Vagina (tissue), 2 donors: ENCODE results near the gene KLHL6. TPM values are rescaled to one million over a fixed set of nuclear protein-coding genes. Genes with fewer than 3 reads are reported as not detected.
"Not testable (repeated sequence)": the region's sequence is repeated elsewhere in the genome, so short reads cannot be mapped to it uniquely, and the experiment has no call there.

Experiments used
- DNase-seq, 2 donors: peaks; one replicate each; pipeline ENCODE4 v3.0.0-alpha.2; 2017; ENCODE audit errors: extremely low spot score in 2 of 2
- H3K27ac ChIP-seq: fragments of 200-600 bp; sonication (generic); one replicate; pipeline ENCODE4 v1.5.1; 2019
- H3K27me3 ChIP-seq: fragments of 200-600 bp; sonication (generic); one replicate; pipeline ENCODE4 v1.5.1; 2019
- H3K36me3 ChIP-seq, 2 donors: fragments of 200-600 bp; sonication (generic); one replicate each; pipeline ENCODE4 v1.5.1; 2017 to 2019
- H3K4me1 ChIP-seq: fragments of 200-600 bp; sonication (generic); one replicate; pipeline ENCODE4 v1.5.1; 2019
- H3K4me3 ChIP-seq, 2 donors: fragments of 200-600 bp; sonication (generic); 1 replicate in 1 of 2; 2 replicates in 1 of 2; pipeline ENCODE4 v1.5.1; 2016 to 2019
- H3K9me3 ChIP-seq: fragments of 200-600 bp; sonication (generic); one replicate; pipeline ENCODE4 v1.5.1; 2019
- CTCF ChIP-seq, 3 experiments: fragments of 450-650 bp in 2 of 3; fragments of 200-600 bp in 1 of 3; sonication (generic) in 1 of 3; IDR thresholded peaks; one replicate each; pipeline ENCODE4 v1.5.1; 2017 to 2019; ENCODE audit warnings: antibody characterized with exemption in 3 of 3, mild to moderate bottlenecking in 2 of 3, moderate library complexity in 2 of 3
- POLR2A ChIP-seq, 2 donors: fragments of 450-650 bp; IDR thresholded peaks; one replicate each; pipeline ENCODE4 v1.6.1; 2017; ENCODE audit warnings: antibody characterized with exemption in 2 of 2, mild to moderate bottlenecking in 2 of 2, moderate library complexity in 2 of 2
- POLR2AphosphoS5 ChIP-seq, 2 donors: sonication (generic); formaldehyde crosslinking; IDR thresholded peaks; one replicate each; pipeline ENCODE4 v1.9.0; 2017; ENCODE audit warnings: antibody characterized with exemption in 2 of 2, mild to moderate bottlenecking in 2 of 2, low read depth in 1 of 2; ENCODE audit not compliant: insufficient read depth in 1 of 2
- intact Hi-C: fragments of 100-400 bp; cut with DNase I; formaldehyde crosslinking; loops from one replicate; pipeline ENCODE4 v1.15.1; 2023
- total RNA-seq: library from RNA; depleted of rRNA; stranded (reverse); fragments of >200 nt; gene quantifications from one replicate; pipeline ENCODE4 v1.2.3, GENCODE V29; 2016

KLHL6 gene
- total RNA-seq, 1 donor from 2014 or later: 1.7 TPM

- no peak for DNase-seq
- intact Hi-C loops: no loop called here
- Histone ChIP-seq H3K36me3 (no peaks in the 10 kb centered on the region), H3K4me1 (no peaks in the 10 kb centered on the region), H3K27me3 (no peaks in the 10 kb centered on the region), H3K9me3 (no peaks in the 10 kb centered on the region), H3K4me3 (no peak overlapping the region), H3K27ac (no peak overlapping the region)
- TF ChIP-seq POLR2AphosphoS5 (IDR thresholded peaks at IDR 0.05; ENCODE audit: insufficient read depth in 1 of 2, low read depth in 1 of 2): no peak
- no peak for TF ChIP-seq POLR2A (IDR thresholded peaks at IDR 0.05)
- TF ChIP-seq CTCF (IDR thresholded peaks at IDR 0.05): no peak
Measured at GRCh38 chr3:183472155-183472554, 83.4 kb downstream of the KLHL6 start.

GRCh38 chr3:183468424-183468823 is 87.1 kb downstream of the KLHL6 start:
- intact Hi-C loops: loop anchor here (5.0 kb wide), 1 partner anchor 299 kb away; no protein-coding TSS in a partner anchor

DNA sequence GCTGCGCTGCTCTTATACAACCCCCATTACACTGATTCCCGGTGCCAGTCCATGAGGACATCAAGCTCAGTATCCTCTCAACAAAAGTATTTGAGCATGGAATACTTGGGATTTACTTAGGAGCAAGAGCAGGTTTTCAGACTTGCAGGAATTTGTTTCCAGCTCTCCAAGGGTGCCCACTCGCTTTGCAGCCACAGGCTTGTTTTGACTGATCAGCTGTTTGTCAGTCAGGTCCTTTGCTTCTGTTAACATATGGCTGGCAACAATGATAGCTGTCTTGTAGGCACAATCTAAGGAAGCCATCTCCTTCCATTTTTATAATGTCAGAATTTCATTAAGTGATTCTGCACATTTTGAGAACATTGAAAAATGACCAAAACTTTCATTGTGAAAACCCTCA is 88.9 kb downstream of the KLHL6 start:
- intact Hi-C loops: loop anchor here (5.0 kb wide), 1 partner anchor 301 kb away; no protein-coding TSS in a partner anchor
- TF ChIP-seq POLR2A (IDR thresholded peaks at IDR 0.05): no peak
- no peak for TF ChIP-seq POLR2AphosphoS5 (IDR thresholded peaks at IDR 0.05; ENCODE audit: insufficient read depth in 1 of 2, low read depth in 1 of 2)
- no peak for TF ChIP-seq CTCF (IDR thresholded peaks at IDR 0.05)
- Histone ChIP-seq H3K27me3 (no peaks in the 10 kb centered on the region), H3K4me1 (no peaks in the 10 kb centered on the region), H3K27ac (no peak overlapping the region), H3K9me3 (no peaks in the 10 kb centered on the region), H3K4me3 (no peak overlapping the region), H3K36me3 (no peaks in the 10 kb centered on the region)
- no peak for DNase-seq

More at GRCh38 chr3:183468424-183468823, 87.1 kb downstream of the KLHL6 start:
- H3K27ac ChIP-seq: no peak overlapping the region
- no peak for DNase-seq
- no peaks in the 10 kb centered on the region for H3K4me1 ChIP-seq
- H3K4me3 ChIP-seq: no peak overlapping the region
- no peak for TF ChIP-seq CTCF (IDR thresholded peaks at IDR 0.05)
- H3K36me3 ChIP-seq: no peaks in the 10 kb centered on the region
- no peaks in the 10 kb centered on the region for H3K9me3 ChIP-seq
- no peaks in the 10 kb centered on the region for H3K27me3 ChIP-seq

- H3K4me1 ChIP-seq, DNase-seq, H3K4me3 ChIP-seq, H3K27me3 ChIP-seq, H3K9me3 ChIP-seq, H3K27ac ChIP-seq, H3K36me3 ChIP-seq: not testable (repeated sequence)
- intact Hi-C loops: loop anchor here (5.0 kb wide), 1 partner anchor 302 kb away; no protein-coding TSS in a partner anchor
Measured at GRCh38 chr3:183465710-183466109, 89.8 kb downstream of the KLHL6 start.

DNA sequence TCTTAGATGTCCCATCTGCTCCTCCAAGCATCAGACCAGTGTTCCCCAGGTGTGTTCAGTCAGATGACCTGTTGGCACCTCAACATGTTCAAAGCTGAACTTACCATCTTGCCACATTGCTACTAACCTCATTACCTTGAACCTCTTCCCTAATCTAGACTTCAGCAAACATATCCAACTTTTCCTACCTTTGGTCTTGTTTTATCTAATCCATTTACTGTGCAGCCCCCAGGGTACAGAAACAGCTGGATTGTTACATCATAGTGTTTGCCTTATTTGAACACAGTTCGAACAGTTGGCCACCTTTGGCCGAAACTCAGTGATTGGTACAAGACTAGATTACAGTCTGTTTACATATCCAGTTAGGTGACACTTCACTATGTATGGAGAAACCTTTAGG is 91.0 kb downstream of the KLHL6 start:
- H3K4me1 ChIP-seq: no peaks in the 10 kb centered on the region
- intact Hi-C loops: no loop called here
- DNase-seq: no peak
- TF ChIP-seq CTCF (IDR thresholded peaks at IDR 0.05) (no peak), POLR2AphosphoS5 (IDR thresholded peaks at IDR 0.05; ENCODE audit: insufficient read depth in 1 of 2, low read depth in 1 of 2) (no peak), POLR2A (IDR thresholded peaks at IDR 0.05) (no peak)
- H3K27me3 ChIP-seq: no peaks in the 10 kb centered on the region
- H3K27ac ChIP-seq: no peak overlapping the region
- H3K36me3 ChIP-seq: no peaks in the 10 kb centered on the region
- H3K9me3 ChIP-seq: no peaks in the 10 kb centered on the region
- no peak overlapping the region for H3K4me3 ChIP-seq
